ENCODE data around the gene AUTS2.

Gene AUTS2

DNA sequence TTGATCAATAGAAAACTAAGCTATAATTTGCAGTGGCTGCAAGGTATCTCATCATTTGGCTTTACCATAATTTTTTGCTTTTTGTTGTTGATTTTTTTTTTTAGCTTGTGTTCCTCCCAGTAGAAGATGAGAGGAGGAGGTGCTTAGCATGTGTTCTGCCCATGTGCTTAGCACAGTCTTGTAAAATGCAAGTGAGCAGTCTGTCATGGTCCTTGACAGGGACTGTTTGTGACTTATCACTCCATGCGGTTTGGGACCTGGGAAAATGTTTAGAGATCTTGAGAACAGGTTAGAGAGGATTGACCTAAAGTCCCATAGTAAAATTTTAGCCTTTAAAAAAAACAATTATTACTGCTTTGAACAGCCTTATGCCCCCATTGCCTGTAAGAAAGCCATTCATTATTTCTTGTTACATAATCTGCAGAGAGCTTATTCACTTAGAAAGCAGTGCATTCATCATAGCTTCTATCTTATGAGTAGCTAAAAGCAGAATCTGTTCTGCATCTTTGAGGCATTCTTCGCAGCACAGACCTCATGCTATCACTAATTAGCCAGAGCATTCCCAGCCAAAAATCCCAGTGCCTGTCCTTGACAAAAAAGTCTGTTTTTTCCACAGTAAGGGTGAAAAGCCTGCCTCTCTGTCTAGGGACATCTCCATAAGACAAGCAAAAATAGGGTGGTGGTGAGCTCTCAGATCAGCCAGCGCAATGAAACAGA lies 784.9 kb downstream of the AUTS2 start:
- no peak for DNase-seq (ENCODE audit: low read depth in 2 of 2)

DNA sequence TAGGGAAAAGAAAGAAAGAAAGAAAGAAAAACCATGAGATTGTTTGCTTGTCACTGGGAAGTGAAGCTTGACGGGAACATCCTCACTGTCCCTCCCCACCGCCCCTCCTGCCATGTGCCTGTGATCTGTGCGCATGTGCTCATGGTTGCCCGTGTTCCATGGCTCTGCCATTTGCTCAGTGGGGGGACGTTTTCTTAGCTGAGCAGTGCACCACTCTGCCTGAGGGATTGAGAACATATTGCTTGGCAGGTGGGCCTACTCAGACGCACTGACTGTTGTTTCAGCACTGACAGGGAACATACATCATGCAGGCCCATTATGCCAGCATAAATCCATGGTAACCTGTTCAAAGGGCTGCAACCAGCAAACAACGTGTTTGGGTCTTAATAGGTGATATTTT lies 785.7 kb downstream of the AUTS2 start:
- no peak for DNase-seq (ENCODE audit: low read depth in 2 of 2)

DNA sequence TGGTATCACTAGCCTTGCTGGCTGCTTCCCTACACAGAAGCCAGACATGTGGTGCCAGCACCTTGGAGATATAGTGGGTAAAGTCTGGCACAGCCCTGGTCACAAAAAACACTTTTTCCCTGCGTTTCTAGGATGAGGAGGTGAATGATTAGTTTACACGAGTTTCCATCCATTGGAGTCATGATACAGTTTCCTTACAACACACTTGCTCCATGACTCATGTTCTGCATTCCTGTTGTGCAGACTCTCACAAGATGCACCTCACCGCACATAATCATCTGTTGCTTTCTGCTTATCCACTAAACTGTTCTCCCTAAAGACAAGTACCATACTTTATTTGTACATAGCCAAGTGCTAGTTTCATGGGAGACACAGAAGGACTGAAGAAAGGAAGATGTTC lies 786.6 kb downstream of the AUTS2 start:
- DNase-seq (ENCODE audit: low read depth in 2 of 2), result no peak

- DNase-seq (ENCODE audit: low read depth in 2 of 2), result no peak
These were observed 788.9 kb downstream of the AUTS2 start for GRCh38 chr7:70387217-70387616.

- no peak for DNase-seq (ENCODE audit: low read depth in 2 of 2)
These were observed 791.4 kb downstream of the AUTS2 start for GRCh38 chr7:70389531-70390151.

- no peak for DNase-seq (ENCODE audit: low read depth in 2 of 2)
These were observed 792.0 kb downstream of the AUTS2 start for GRCh38 chr7:70390251-70390650.

DNA sequence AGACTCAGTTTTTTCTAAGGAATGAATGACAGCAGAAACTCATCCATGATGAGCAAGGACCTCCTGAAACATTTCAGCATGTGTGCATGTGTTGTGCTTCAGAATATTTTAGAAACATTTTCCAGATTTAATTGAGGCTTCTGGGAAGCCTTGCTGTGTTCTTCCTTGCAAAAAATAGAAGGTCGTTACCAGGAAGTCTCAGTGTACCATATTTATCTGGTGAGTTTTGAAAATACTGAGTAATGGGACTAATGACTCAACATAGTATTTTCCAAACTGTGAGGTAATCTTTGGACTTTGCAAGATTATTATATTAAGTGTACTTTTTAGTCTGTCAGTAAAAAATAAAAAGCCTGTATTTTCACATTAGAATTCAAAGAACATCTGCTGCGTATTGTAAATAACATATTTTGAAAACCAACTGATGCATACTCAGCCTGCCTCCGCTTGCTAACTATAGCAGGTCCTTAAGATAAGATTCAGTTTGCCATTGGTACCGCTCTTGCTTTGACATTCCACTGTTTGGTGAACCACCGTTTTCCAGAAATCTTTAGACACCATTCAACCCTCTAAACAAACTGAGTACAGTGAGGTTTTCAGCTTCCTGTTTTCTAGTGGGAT lies 794.1 kb downstream of the AUTS2 start:
- no peak for DNase-seq (ENCODE audit: low read depth in 2 of 2)

GRCh38 chr7:70392877-70393435 lies 794.7 kb downstream of the AUTS2 start:
- no peak for DNase-seq (ENCODE audit: low read depth in 2 of 2)

GRCh38 chr7:70393956-70394355 lies 795.7 kb downstream of the AUTS2 start:
- DNase-seq (ENCODE audit: low read depth in 2 of 2), result no peak

DNA sequence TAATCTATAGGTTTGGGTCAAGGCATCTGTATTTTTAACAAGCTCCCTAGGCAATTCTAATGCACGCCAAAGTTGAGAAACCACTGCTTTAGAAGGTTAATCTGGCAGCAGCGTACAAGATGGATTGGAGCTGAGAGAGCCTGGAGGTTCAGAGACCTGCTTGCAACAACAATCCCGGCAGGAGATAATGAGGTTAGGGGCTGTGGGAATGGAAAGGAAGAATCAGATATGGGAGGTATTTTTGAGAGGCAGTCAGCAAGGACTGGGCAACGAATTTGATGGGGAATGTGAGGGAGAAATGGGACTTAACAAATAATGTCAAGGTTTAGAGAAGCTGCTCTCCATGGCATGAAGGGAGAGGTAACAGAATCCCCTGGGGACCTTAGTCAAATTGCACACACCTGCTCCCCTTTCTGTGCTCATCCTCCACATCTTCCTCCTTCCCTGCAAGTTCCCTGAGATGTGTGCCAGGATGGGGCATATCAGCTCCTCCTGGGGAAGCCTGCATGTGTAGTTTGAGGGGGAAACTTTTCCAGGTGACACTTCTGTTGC lies 802.6 kb downstream of the AUTS2 start:
- no peak for DNase-seq (ENCODE audit: low read depth in 2 of 2)

- DNase-seq (ENCODE audit: low read depth in 2 of 2), result no peak
These were observed 803.8 kb downstream of the AUTS2 start for GRCh38 chr7:70402069-70402468.

GRCh38 chr7:70405241-70405640 lies 807.0 kb downstream of the AUTS2 start:
- no peak for DNase-seq (ENCODE audit: low read depth in 2 of 2)

GRCh38 chr7:70406186-70406949 lies 808.1 kb downstream of the AUTS2 start:
- no peak for DNase-seq (ENCODE audit: low read depth in 2 of 2)

GRCh38 chr7:70406950-70407209 lies 808.6 kb downstream of the AUTS2 start:
- DNase-seq (ENCODE audit: low read depth in 2 of 2), result no peak

DNA sequence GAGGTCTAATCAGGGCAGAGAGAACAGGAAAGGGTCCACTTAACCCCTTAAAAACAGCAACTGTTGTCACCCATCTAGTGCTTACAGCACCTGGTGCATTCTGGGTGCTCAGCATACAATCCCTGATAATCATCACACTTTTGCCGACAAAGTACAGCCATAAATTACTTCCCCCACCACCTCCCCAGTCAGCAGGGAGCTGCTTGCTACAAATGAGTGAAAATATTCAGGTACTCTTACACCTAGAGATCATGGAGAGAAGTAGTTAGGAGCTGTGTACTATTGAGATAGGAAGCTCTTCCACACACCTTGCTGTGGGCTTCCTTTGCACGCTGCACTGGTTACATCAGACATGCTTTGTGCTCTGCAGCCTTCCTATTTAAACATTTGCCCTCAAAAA lies 810.2 kb downstream of the AUTS2 start:
- no peak for DNase-seq (ENCODE audit: low read depth in 2 of 2)

DNA sequence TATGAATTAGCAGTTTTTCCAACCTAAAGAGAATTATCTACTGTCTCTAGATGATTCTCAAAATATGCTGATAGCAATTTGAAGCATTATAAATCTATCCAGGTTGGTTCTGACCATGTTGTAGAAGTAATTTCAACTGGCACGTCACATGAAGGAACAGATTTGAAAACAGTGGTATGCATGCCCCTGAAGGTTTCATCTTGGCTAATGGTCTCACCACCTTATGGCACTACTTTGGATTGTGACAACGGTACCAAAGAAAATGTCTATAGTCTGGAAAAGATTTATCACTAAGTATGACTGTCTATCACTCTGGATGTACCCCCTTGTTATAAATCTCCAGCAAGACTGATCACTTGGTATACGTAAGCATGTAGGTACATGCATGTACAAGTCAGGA lies 810.6 kb downstream of the AUTS2 start:
- DNase-seq (ENCODE audit: low read depth in 2 of 2), result no peak

DNA sequence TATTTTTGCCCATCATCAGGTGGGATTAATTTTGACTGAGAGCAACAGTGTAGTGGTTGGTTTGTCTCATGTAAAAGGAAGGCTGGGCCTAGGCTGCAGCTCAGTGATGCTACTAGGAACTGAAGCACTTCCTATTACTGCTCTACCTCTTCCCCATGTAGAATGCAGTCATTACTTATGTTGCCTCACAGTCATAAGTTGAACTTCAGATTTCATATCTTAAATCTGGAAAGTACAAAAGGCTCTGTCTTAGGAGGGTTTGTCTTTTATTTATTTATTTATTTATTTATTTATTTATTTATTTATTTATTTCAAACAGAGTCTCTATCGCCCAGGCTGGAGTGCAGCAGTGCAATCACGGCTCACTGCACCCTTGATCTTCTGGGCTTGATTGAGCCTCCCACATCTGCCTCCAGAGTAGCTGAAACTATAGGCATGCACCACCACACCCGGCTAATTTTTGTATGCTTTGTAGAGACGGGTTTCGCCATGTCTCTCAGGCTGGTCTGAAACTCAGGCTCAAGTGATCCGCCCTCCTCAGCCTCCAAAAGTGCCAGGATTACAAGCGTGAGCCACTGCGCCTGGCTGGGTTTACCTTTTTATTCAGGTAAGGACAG lies 812.0 kb downstream of the AUTS2 start:
- no peak for DNase-seq (ENCODE audit: low read depth in 2 of 2)

DNA sequence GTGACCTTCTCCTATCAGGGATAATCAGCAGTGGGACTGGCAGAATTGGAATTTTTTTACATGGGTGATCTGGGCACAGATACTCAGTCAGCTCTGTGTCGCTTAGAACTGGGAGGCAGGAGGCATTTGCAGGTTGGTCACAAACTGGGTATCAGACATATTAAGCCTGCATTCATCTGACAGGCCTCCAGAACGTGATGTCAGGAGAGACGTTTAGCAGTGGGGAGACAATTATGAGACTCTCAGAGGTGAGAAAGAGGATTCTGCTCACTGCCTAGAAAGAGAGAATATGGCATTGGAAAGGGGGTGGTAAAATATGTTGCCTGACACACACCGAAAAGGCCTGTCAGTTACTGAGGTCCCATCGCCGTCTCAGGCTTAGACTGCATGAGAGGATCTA lies 816.1 kb downstream of the AUTS2 start:
- DNase-seq (ENCODE audit: low read depth in 2 of 2), result no peak

GRCh38 chr7:70415179-70415972 lies 817.1 kb downstream of the AUTS2 start:
- DNase-seq (ENCODE audit: low read depth in 2 of 2), result no peak

- no peak for DNase-seq (ENCODE audit: low read depth in 2 of 2)
These were observed 818.2 kb downstream of the AUTS2 start for GRCh38 chr7:70416347-70416985.
